Neural crest cell (in vitro differentiated cells): ENCODE measurements around the gene ANKRD27. TPM values are rescaled to one million over a fixed set of nuclear protein-coding genes. Genes with fewer than 3 reads are reported as not detected.
A peak's percentile ranks its signal among the peaks of the same experiment; 100 is the strongest.

Source experiments
- DNase-seq: peaks from one replicate; pipeline ENCODE4 v3.0.0; 2021; ENCODE audit warnings: low read depth, mixed read lengths, low spot score
- H3K27ac Mint-ChIP-seq: one replicate; pipeline ENCODE4 v1.8.0; 2021; ENCODE audit warnings: mild to moderate bottlenecking, mixed read lengths; ENCODE audit not compliant: unreplicated experiment
- H3K27me3 Mint-ChIP-seq: 2 replicates; pipeline ENCODE4 v1.8.0; 2021; ENCODE audit warnings: low read depth, mild to moderate bottlenecking, mixed read lengths
- H3K36me3 Mint-ChIP-seq: 2 replicates; pipeline ENCODE4 v1.8.0; 2021; ENCODE audit warnings: low read depth, mild to moderate bottlenecking, mixed read lengths
- H3K4me1 Mint-ChIP-seq: 2 replicates; pipeline ENCODE4 v1.8.0; 2021; ENCODE audit warnings: mixed read lengths
- H3K4me3 Mint-ChIP-seq: one replicate; pipeline ENCODE4 v1.8.0; 2021; ENCODE audit warnings: mild to moderate bottlenecking, mixed read lengths
- H3K9me3 Mint-ChIP-seq: 2 replicates; pipeline ENCODE4 v1.8.0; 2021; ENCODE audit warnings: mixed read lengths
- total RNA-seq: library from RNA; stranded (reverse); gene quantifications from 2 replicates; pipeline ENCODE4 v1.2.1, GENCODE V29; 2021
- TF ChIP-seq, protein P1 (sequence below): fragments of 200-600 bp; sonication (generic); conservative IDR thresholded peaks from 2 replicates; pipeline ENCODE4 v1.5.0; 2021; ENCODE audit warnings: antibody characterized with exemption, mild to moderate bottlenecking

Gene ANKRD27
- total RNA-seq, 1 donor from 2014 or later = 25.1 TPM

DNA sequence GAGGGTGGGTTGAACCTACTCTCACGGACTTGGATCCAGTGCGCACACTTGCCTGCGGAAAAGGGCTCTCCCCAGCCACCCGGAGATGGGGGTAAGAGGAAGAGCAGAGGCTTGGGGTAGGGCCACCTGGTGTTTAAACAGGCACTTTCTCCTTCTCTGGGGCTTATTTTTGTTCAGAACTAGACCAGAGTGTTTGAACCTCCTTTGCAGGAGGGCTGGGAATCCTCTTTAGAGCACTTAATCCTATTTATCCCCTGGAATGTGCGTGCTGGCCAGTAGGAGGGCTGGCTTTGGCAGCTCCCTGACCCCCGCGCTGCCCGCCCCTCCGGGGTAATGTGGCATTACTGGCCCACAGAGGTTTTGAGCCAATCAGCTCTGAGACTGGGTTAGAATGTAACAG lies 2.7 kb upstream of the ANKRD27 start:
- Mint-ChIP-seq H3K4me1 (peaks cover 21% of the 10 kb centered on the region), H3K27me3 (peaks cover 68% of the 10 kb centered on the region), H3K4me3 (peak overlapping the region; percentile 83), H3K36me3 (no peaks in the 10 kb centered on the region), H3K9me3 (no peaks in the 10 kb centered on the region), H3K27ac (no peak overlapping the region)
- DNase-seq = no peak
- TF ChIP-seq, protein P1, sequence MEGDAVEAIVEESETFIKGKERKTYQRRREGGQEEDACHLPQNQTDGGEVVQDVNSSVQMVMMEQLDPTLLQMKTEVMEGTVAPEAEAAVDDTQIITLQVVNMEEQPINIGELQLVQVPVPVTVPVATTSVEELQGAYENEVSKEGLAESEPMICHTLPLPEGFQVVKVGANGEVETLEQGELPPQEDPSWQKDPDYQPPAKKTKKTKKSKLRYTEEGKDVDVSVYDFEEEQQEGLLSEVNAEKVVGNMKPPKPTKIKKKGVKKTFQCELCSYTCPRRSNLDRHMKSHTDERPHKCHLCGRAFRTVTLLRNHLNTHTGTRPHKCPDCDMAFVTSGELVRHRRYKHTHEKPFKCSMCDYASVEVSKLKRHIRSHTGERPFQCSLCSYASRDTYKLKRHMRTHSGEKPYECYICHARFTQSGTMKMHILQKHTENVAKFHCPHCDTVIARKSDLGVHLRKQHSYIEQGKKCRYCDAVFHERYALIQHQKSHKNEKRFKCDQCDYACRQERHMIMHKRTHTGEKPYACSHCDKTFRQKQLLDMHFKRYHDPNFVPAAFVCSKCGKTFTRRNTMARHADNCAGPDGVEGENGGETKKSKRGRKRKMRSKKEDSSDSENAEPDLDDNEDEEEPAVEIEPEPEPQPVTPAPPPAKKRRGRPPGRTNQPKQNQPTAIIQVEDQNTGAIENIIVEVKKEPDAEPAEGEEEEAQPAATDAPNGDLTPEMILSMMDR = peak; percentile 25

DNA sequence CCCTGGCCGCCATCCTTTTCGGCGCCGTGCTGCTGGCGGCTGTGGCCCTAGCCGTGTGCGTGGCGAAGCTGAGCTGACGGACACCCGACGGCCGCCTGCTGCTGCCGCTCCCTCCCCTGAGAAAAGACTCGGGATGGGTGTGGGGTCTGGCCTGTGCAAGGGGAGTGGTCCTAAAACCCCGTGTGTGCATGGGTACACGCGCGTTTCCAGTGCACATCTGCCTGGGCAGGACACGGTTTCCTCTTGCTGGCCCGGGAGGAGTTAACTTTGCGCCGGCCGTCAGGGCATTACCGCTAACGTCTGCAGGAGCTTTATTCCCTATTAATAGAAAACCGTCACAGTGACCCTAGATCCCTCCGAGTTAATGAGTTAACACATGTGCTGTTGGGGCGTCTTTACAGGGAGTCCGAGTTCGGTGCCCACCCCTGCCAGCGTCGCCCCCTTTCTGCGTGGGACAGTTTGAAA lies 1.9 kb upstream of the ANKRD27 start:
- Mint-ChIP-seq H3K4me1 (peaks cover 21% of the 10 kb centered on the region), H3K36me3 (no peaks in the 10 kb centered on the region), H3K27ac (no peak overlapping the region), H3K27me3 (peaks cover 64% of the 10 kb centered on the region), H3K4me3 (peak overlapping the region; percentile 83), H3K9me3 (no peaks in the 10 kb centered on the region)
- no peak for DNase-seq
- TF ChIP-seq, protein P1 = no peak

DNA sequence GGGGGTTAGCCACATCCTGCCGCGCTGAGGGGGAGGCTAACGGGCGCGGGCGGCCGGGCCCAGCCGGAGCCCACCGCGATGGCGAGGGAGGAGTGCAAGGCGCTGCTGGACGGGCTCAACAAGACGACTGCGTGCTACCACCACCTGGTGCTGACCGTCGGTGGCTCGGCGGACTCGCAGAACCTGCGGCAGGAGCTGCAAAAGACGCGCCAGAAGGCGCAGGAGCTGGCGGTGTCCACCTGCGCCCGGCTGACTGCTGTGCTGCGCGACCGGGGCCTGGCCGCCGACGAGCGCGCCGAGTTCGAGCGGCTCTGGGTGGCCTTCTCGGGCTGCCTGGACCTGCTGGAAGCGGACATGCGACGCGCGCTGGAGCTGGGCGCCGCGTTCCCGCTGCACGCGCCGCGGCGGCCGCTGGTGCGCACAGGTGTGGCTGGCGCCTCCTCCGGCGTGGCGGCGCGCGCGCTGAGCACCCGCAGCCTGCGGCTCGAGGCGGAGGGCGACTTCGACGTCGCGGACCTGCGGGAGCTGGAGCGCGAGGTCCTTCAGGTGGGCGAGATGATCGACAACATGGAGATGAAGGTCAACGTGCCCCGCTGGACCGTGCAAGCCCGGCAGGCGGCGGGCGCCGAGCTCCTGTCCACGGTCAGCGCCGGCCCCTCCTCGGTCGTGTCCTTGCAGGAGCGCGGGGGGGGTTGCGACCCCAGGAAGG lies 1.4 kb upstream of the ANKRD27 start:
- peaks cover 21% of the 10 kb centered on the region for H3K4me1 Mint-ChIP-seq
- H3K27me3 Mint-ChIP-seq = peaks cover 64% of the 10 kb centered on the region
- H3K36me3 Mint-ChIP-seq = no peaks in the 10 kb centered on the region
- no peak overlapping the region for H3K27ac Mint-ChIP-seq
- H3K9me3 Mint-ChIP-seq = no peaks in the 10 kb centered on the region
- TF ChIP-seq, protein P1 = peak; percentile 19
- no peak for DNase-seq
- no peak overlapping the region for H3K4me3 Mint-ChIP-seq

DNA sequence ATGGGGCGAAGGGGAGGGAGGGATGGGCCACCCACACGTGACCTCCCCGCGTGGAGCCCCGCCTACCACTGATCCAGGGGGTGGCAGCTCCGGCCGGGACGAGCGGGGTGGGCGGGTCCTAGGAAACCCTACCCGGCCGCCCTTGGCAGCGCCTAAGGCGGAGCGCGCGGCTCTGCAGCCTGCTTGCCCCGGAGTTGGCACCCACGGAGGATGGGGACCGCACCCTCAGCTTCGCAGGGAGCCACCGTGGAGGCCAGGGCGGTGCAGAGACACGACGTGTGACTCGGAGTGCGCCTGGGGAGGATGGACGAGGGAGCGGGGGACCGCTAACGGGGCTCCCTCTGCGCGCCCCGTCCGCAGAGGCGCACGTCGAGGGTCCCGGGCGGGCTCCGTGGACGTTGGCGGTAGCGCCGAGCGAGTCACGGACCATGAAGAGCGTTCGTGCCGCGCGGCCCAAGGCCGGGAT lies 773 bp upstream of the ANKRD27 start, which contains the start of gene RGS9BP:
TSS of gene RGS9BP (plus strand) at position 129 of the 466 bp plus-strand sequence. CDS start 416 bp downstream, outside the sequence.
- Mint-ChIP-seq H3K4me3 (peak within 1 kb of the TSS; percentile 92), H3K27me3 (peaks cover 59% of the 10 kb centered on the region), H3K36me3 (no peaks in the 10 kb centered on the region), H3K27ac (no peak within 1 kb of the TSS), H3K9me3 (no peaks in the 10 kb centered on the region), H3K4me1 (peaks cover 21% of the 10 kb centered on the region)
- TF ChIP-seq, protein P1 = no peak
- DNase-seq = peak; percentile 34

DNA sequence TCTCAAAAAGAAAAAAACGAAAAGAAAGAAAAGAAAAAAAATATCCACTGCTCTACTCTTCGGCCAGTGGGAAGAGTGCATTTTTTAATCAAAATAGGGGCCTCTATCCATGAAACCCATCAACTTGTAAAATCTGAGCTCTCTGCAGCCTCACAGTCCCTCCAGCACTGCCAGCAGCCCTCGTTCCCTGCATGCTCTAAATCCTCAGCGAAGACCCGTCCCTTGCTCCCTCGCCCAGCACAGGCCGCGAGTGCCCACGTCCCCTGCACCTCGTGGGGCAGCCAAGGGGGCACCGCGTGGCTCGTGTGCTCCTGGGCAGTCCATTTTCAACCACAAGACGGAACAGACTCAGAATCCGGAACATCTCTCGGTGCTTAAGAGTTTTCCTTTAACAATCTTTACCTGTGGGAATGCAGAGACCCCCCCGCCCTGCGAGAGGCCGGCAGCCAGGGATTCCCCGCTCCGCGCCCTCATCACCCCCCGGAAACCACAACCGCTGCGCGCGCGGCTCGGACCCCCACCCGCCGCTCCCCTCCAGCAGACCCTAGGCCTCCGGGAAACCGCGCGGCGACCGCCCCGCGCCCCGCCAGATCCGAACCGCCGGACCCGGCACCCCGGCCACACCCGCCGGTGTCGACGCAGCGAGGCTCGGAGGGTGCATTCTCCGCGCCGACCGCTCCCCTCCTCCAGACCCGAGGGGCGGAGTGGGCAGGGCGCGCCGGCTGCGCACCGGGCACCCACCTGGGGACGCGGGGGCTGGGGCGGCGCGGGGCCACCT lies 638 bp downstream of the ANKRD27 start:
- Mint-ChIP-seq H3K4me3 (peak overlapping the region; percentile 94), H3K36me3 (no peaks in the 10 kb centered on the region), H3K27ac (peak overlapping the region; percentile 2), H3K4me1 (peaks cover 21% of the 10 kb centered on the region), H3K27me3 (peaks cover 50% of the 10 kb centered on the region), H3K9me3 (no peaks in the 10 kb centered on the region)
- no peak for DNase-seq
- TF ChIP-seq, protein P1 = peak; percentile 17
